HepG2 (cell line): ENCODE results near the gene EXOC3. TPM values are rescaled to one million over a fixed set of nuclear protein-coding genes. Genes with fewer than 3 reads are reported as not detected.

Source experiments
- CBX1 ChIP-seq: IDR thresholded peaks from one replicate; pipeline ENCODE4 v1.6.1; 2016; ENCODE audit warnings: antibody characterized with exemption, low read depth
- DMAP1 ChIP-seq: IDR thresholded peaks from 2 replicates; pipeline ENCODE4 v1.6.1; 2016
- KDM2A ChIP-seq: sonication (generic); formaldehyde crosslinking; IDR thresholded peaks from 2 replicates; pipeline ENCODE4 v1.4.0; 2020; ENCODE audit warnings: low read depth, missing genetic modification reagents, borderline replicate concordance
- KLF12 ChIP-seq: sonication (generic); formaldehyde crosslinking; IDR thresholded peaks from 2 replicates; pipeline ENCODE4 v1.4.0; 2020; ENCODE audit warnings: missing genetic modification reagents, borderline replicate concordance
- KMT2A ChIP-seq: sonication (generic); formaldehyde crosslinking; IDR thresholded peaks from 2 replicates; pipeline ENCODE4 v1.4.0; 2020; ENCODE audit warnings: missing genetic modification reagents
- MAFG ChIP-seq: sonication (generic); formaldehyde crosslinking; IDR thresholded peaks from 2 replicates; pipeline ENCODE4 v1.5.1; 2020; ENCODE audit warnings: mild to moderate bottlenecking, missing genetic modification reagents
- NONO ChIP-seq, 2 experiments: fragments of 450-650 bp in 1 of 2; sonication (generic) in 1 of 2; formaldehyde crosslinking in 1 of 2; IDR thresholded peaks in 1 of 2; conservative IDR thresholded peaks in 1 of 2; 2 replicates each; pipeline versions ENCODE4 v1.6.1 to v1.8.0; 2017 to 2022; ENCODE audit warnings: mild to moderate bottlenecking in 1 of 2, missing genetic modification reagents in 1 of 2, moderate library complexity in 1 of 2
- PITX1 ChIP-seq: sonication (generic); formaldehyde crosslinking; IDR thresholded peaks from 2 replicates; pipeline ENCODE4 v1.5.1; 2020; ENCODE audit warnings: mild to moderate bottlenecking, missing genetic modification reagents
- YEATS2 ChIP-seq: sonication (generic); formaldehyde crosslinking; IDR thresholded peaks from 2 replicates; pipeline ENCODE4 v1.4.0; 2020; ENCODE audit warnings: missing genetic modification reagents, borderline replicate concordance
- ZFP1 ChIP-seq: IDR thresholded peaks from 2 replicates; pipeline ENCODE4 v1.6.1; 2016
- ZNF207 ChIP-seq: fragments of 450-650 bp; IDR thresholded peaks from 2 replicates; pipeline ENCODE4 v1.6.1; 2016; ENCODE audit warnings: antibody characterized with exemption, borderline replicate concordance
- ZNF253 ChIP-seq: sonication (generic); formaldehyde crosslinking; IDR thresholded peaks from 2 replicates; pipeline ENCODE4 v1.8.0; 2022; ENCODE audit warnings: mild to moderate bottlenecking, missing genetic modification reagents, borderline replicate concordance
- ZNF292 ChIP-seq: sonication (generic); formaldehyde crosslinking; IDR thresholded peaks from 2 replicates; pipeline ENCODE4 v1.8.1; 2022; ENCODE audit warnings: mild to moderate bottlenecking, low read depth, missing genetic modification reagents, borderline replicate concordance
- ZNF549 ChIP-seq: sonication (generic); formaldehyde crosslinking; IDR thresholded peaks from 2 replicates; pipeline ENCODE4 v1.5.0; 2020; ENCODE audit warnings: missing genetic modification reagents
- ZNF747 ChIP-seq: sonication (generic); formaldehyde crosslinking; IDR thresholded peaks from 2 replicates; pipeline ENCODE4 v1.8.1; 2023; ENCODE audit warnings: missing genetic modification reagents, mild to moderate bottlenecking, borderline replicate concordance
- ZZZ3 ChIP-seq: sonication (generic); formaldehyde crosslinking; IDR thresholded peaks from 2 replicates; pipeline ENCODE4 v1.4.0; 2020; ENCODE audit warnings: missing genetic modification reagents, mild to moderate bottlenecking, borderline replicate concordance
- polyA plus RNA-seq, 8 experiments: library from polyadenylated mRNA; depleted of rRNA in 3 of 8; stranded (reverse) in 7 of 8; unstranded in 1 of 8; fragments of >200 nt; fragmentation: Illumina TruSeq in 4 of 8; extraction: Trizol in 4 of 8; gene quantifications; 2 replicates each; pipeline versions ENCODE4 v1.2.1 to v1.2.3, GENCODE V29; 2011 to 2016; ENCODE audit warnings: low read depth in 4 of 8, missing spikeins in 1 of 8, mixed read lengths in 1 of 8; ENCODE audit not compliant: insufficient read depth in 1 of 8
- total RNA-seq, 5 experiments: library from RNA; depleted of rRNA; stranded (reverse); fragments of >200 nt; fragmentation: Illumina TruSeq; extraction: Trizol; gene quantifications; 2 replicates each; pipeline ENCODE4 v1.2.3, GENCODE V29; 2016; ENCODE audit warnings: low read depth in 1 of 5
- TF ChIP-seq, protein P1 (sequence below): sonication (generic); formaldehyde crosslinking; IDR thresholded peaks from 2 replicates; pipeline ENCODE4 v1.5.0; 2020; ENCODE audit warnings: missing genetic modification reagents, mild to moderate bottlenecking, borderline replicate concordance
- TF ChIP-seq, protein P2 (sequence below): sonication (generic); formaldehyde crosslinking; IDR thresholded peaks from 2 replicates; pipeline ENCODE4 v1.5.1; 2020; ENCODE audit warnings: mild to moderate bottlenecking, moderate library complexity, missing genetic modification reagents
- TF ChIP-seq, protein P3 (sequence below): sonication (generic); formaldehyde crosslinking; IDR thresholded peaks from 2 replicates; pipeline ENCODE4 v1.8.0; 2022; ENCODE audit warnings: mild to moderate bottlenecking, missing genetic modification reagents, moderate library complexity
- TF ChIP-seq, protein P4 (sequence below): sonication (generic); formaldehyde crosslinking; IDR thresholded peaks from 2 replicates; pipeline ENCODE4 v1.4.0; 2020; ENCODE audit warnings: low read depth, mild to moderate bottlenecking, missing genetic modification reagents
- TF ChIP-seq, protein P5 (sequence below): sonication (generic); formaldehyde crosslinking; IDR thresholded peaks from 2 replicates; pipeline ENCODE4 v1.4.0; 2020; ENCODE audit warnings: missing genetic modification reagents
- TF ChIP-seq, protein P6 (sequence below): sonication (generic); formaldehyde crosslinking; IDR thresholded peaks from 2 replicates; pipeline ENCODE4 v1.4.0; 2020; ENCODE audit warnings: missing genetic modification reagents

EXOC3 gene
- total and polyA plus RNA-seq, 2 of the 13 experiments (the other 11 are each of a cell fraction or from before 2014, with no cell fraction given), result 9.2 to 20.5 TPM

DNA sequence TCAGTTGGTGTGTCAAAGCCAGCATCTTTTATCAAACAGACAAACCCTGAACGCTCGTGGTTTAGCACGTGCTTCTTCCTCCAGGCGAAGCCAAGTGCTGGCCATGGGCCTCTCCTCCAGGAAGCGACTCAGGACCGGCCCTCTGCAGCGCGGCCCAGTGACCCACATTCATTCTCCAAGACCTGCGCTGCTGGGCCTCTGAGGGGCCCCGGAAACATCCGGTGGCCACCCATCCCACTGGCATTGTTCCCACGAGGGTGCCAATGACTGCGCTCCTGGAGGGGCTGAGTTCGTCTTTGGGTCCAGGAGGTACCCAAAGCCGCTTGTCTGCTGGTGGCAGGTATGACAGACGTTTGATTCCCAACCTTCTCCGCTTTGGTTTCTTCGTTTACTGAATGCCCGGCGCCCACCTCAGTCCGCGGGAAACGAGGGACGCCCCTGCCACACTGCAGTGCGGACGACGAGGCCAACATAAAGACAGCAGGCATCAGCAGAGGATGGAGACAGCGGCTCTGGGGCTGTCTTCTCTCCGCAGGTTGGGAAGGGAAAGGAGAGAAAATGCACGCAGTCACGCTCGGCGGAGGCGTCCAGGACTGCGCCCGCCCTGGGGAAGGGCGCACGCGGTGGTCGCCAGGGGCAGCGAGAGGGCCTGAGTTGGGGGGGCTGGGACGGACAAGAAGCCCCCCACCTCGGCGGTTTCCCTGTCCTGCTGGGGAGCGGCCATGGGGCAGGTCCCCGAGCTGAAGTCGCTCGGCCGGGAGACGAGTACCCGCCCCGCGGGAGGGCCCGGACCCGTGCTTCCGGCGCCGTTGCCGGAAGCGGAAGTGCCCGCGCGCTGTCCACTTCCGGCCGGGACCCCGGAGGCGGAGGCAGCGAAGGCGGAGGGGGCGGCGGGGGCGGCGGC is at the start of gene EXOC3 (continued):
- TF ChIP-seq, protein P1, sequence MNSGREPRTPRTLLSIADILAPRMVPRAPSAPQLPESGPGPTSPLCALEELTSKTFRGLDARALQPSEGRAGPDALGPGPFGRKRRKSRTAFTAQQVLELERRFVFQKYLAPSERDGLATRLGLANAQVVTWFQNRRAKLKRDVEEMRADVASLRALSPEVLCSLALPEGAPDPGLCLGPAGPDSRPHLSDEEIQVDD (CRISPR knock-in tag), result no peak
- peak; percentile 74; the same call in 1 of the 2 replicates for TF ChIP-seq ZNF253 (CRISPR knock-in tag)
- peak; percentile 65; the same call in 1 of the 2 replicates for TF ChIP-seq YEATS2
- TF ChIP-seq, protein P2, sequence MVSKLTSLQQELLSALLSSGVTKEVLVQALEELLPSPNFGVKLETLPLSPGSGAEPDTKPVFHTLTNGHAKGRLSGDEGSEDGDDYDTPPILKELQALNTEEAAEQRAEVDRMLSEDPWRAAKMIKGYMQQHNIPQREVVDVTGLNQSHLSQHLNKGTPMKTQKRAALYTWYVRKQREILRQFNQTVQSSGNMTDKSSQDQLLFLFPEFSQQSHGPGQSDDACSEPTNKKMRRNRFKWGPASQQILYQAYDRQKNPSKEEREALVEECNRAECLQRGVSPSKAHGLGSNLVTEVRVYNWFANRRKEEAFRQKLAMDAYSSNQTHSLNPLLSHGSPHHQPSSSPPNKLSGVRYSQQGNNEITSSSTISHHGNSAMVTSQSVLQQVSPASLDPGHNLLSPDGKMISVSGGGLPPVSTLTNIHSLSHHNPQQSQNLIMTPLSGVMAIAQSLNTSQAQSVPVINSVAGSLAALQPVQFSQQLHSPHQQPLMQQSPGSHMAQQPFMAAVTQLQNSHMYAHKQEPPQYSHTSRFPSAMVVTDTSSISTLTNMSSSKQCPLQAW (CRISPR knock-in tag), result 0 out of 2 replicates have a peak, but pooled peaks have one; percentile 28
- no peak for TF ChIP-seq MAFG
- TF ChIP-seq DMAP1 (CRISPR knock-in tag), result peak; percentile 69; the same call in 1 of the 2 replicates
- TF ChIP-seq KMT2A, result peak; percentile 45; the same call in 1 of the 2 replicates
- TF ChIP-seq ZNF747 (CRISPR knock-in tag), result no peak
- TF ChIP-seq CBX1, result peak; percentile 48
- TF ChIP-seq, protein P3, sequence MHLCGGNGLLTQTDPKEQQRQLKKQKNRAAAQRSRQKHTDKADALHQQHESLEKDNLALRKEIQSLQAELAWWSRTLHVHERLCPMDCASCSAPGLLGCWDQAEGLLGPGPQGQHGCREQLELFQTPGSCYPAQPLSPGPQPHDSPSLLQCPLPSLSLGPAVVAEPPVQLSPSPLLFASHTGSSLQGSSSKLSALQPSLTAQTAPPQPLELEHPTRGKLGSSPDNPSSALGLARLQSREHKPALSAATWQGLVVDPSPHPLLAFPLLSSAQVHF (CRISPR knock-in tag), result 0 out of 2 replicates have a peak, but pooled peaks have one; percentile 61
- no peak for TF ChIP-seq NONO (IDR thresholded peaks at IDR 0.05)
- peak; percentile 47; the same call in 1 of the 2 replicates for TF ChIP-seq NONO (CRISPR knock-in tag; conservative IDR thresholded peaks at IDR 0.05)
- no peak for TF ChIP-seq ZNF207
- no peak for TF ChIP-seq ZFP1 (CRISPR knock-in tag)
- TF ChIP-seq PITX1, result peak; percentile 73
- no peak for TF ChIP-seq ZNF292 (CRISPR knock-in tag)
- TF ChIP-seq, protein P4, sequence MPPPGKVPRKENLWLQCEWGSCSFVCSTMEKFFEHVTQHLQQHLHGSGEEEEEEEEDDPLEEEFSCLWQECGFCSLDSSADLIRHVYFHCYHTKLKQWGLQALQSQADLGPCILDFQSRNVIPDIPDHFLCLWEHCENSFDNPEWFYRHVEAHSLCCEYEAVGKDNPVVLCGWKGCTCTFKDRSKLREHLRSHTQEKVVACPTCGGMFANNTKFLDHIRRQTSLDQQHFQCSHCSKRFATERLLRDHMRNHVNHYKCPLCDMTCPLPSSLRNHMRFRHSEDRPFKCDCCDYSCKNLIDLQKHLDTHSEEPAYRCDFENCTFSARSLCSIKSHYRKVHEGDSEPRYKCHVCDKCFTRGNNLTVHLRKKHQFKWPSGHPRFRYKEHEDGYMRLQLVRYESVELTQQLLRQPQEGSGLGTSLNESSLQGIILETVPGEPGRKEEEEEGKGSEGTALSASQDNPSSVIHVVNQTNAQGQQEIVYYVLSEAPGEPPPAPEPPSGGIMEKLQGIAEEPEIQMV (CRISPR knock-in tag), result 0 out of 2 replicates have a peak, but pooled peaks have one; percentile 4
- TF ChIP-seq, protein P5, sequence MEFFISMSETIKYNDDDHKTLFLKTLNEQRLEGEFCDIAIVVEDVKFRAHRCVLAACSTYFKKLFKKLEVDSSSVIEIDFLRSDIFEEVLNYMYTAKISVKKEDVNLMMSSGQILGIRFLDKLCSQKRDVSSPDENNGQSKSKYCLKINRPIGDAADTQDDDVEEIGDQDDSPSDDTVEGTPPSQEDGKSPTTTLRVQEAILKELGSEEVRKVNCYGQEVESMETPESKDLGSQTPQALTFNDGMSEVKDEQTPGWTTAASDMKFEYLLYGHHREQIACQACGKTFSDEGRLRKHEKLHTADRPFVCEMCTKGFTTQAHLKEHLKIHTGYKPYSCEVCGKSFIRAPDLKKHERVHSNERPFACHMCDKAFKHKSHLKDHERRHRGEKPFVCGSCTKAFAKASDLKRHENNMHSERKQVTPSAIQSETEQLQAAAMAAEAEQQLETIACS (CRISPR knock-in tag), result peak; percentile 60
- no peak for TF ChIP-seq ZNF549 (CRISPR knock-in tag)
- peak; percentile 74; the same call in 1 of the 2 replicates for TF ChIP-seq KLF12 (CRISPR knock-in tag)
- no peak; the same call in 1 of the 2 replicates for TF ChIP-seq ZZZ3 (CRISPR knock-in tag)
- TF ChIP-seq, protein P6, sequence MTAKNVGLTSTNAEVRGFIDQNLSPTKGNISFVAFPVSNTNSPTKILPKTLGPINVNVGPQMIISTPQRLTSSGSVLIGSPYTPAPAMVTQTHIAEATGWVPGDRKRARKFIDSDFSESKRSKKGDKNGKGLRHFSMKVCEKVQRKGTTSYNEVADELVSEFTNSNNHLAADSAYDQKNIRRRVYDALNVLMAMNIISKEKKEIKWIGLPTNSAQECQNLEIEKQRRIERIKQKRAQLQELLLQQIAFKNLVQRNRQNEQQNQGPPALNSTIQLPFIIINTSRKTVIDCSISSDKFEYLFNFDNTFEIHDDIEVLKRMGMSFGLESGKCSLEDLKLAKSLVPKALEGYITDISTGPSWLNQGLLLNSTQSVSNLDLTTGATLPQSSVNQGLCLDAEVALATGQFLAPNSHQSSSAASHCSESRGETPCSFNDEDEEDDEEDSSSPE, result peak; percentile 66
- peak; percentile 51 for TF ChIP-seq KDM2A (CRISPR knock-in tag)
